Kidney (tissue), 14 donors: ENCODE data around the gene KRTAP10-3. TPM values are rescaled to one million over a fixed set of nuclear protein-coding genes. Genes with fewer than 3 reads are reported as not detected.
"Not testable (repeated sequence)": the region's sequence is repeated elsewhere in the genome, so short reads cannot be mapped to it uniquely, and the experiment has no call there.

Experiments
- DNase-seq, 5 donors: peaks; one replicate each; pipeline ENCODE4 v3.0.0-alpha.2; 2013 to 2020
- FAIRE-seq: peaks from 2 replicates; lab custom pipeline; 2012; peaks lifted over from hg19 to GRCh38; lab: Jason Lieb, UNC
- H3K27ac ChIP-seq, 2 donors: one replicate each; pipeline ENCODE4 v1.7.0; 2013; ENCODE audit warnings: low read depth in 2 of 2, low read length in 2 of 2, inconsistent platforms in 1 of 2
- H3K27me3 ChIP-seq: one replicate; pipeline ENCODE4 v1.7.1; 2013; ENCODE audit warnings: low read length, inconsistent platforms; ENCODE audit not compliant: control insufficient read depth, insufficient read depth
- H3K36me3 ChIP-seq, 3 donors: one replicate each; pipeline versions ENCODE4 v1.7.0 to v1.7.1; 2013; ENCODE audit warnings: low read length in 3 of 3, control low read depth in 1 of 3, inconsistent platforms in 1 of 3; ENCODE audit not compliant: insufficient read depth in 3 of 3, control insufficient read depth in 2 of 3
- H3K4me1 ChIP-seq, 3 donors: one replicate each; pipeline versions ENCODE4 v1.7.0 to v1.7.1; 2013; ENCODE audit warnings: low read length in 3 of 3, inconsistent platforms in 1 of 3, low read depth in 1 of 3; ENCODE audit not compliant: control insufficient read depth in 2 of 3, insufficient read depth in 2 of 3
- H3K4me3 ChIP-seq, 3 donors: one replicate each; pipeline versions ENCODE4 v1.7.0 to v1.8.1; 2013; ENCODE audit warnings: low read length in 3 of 3, control low read depth in 1 of 3, inconsistent platforms in 1 of 3
- H3K9ac ChIP-seq, 3 donors: one replicate each; pipeline versions ENCODE4 v1.7.0 to v1.7.1; 2013; ENCODE audit warnings: low read length in 3 of 3, control low read depth in 1 of 3, inconsistent platforms in 1 of 3
- H3K9me3 ChIP-seq, 3 donors: one replicate each; pipeline versions ENCODE4 v1.7.0 to v1.7.1; 2013; ENCODE audit warnings: low read length in 3 of 3, control low read depth in 1 of 3, inconsistent platforms in 1 of 3; ENCODE audit not compliant: control insufficient read depth in 2 of 3, insufficient read depth in 1 of 3
- CTCF ChIP-seq: IDR thresholded peaks from 3 replicates; pipeline ENCODE4 v1.5.1; 2012; ENCODE audit warnings: mild to moderate bottlenecking, moderate library complexity, borderline replicate concordance; ENCODE audit not compliant: insufficient read depth; ENCODE audit errors: extremely low read depth
- intact Hi-C: fragments of 100-400 bp; cut with DNase I; formaldehyde crosslinking; loops from one replicate; pipeline ENCODE4 v1.11.1; 2022
- polyA plus RNA-seq: library from polyadenylated mRNA; stranded (reverse); fragments of 350-450 nt; fragmentation: Illumina TruSeq; extraction: RNeasy Lipid Tissue Mini Kit (QIAGEN cat#74804); gene quantifications from one replicate; pipeline ENCODE4 v1.2.3, GENCODE V29; 2014; ENCODE audit warnings: low read depth, low replicate concordance; ENCODE audit not compliant: insufficient read depth
- total RNA-seq: library from RNA; stranded (reverse); fragmentation: NEBNext Ultra II Directional; extraction: Animal tissue kit (Norgen Biotek cat#: 25700); gene quantifications from one replicate; pipeline ENCODE4 v1.2.1, GENCODE V29; 2021
- donor health status: control.
- donor health status: control.
- donor health status: control.
- donor health status: control.
- donor health status: control.
- donor health status: DM: yes; HTN: yes; CAD: no.
- donor health status: Normal renal cell carcinoma (clear cell type).

The KRTAP10-3 gene
- total and polyA plus RNA-seq, 2 donors from 2014 or later = not detected

DNA sequence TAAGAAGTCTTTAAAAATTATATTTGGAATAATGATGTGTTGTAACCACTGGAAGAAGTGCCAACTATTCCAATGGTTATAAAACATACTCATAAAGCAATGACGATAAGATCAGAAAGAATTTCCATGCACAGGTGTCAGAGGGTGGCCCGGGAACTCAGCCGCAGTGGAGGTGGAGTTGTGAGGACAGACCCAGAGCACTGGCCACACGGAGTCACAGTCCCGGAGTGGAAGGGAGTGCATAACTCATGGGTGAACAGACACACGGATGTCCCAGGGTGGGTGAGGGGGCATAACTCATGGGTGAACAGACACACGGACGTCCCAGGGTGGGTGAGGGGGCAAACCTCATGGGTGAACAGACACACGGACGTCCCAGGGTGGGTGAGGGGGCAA is 17.4 kb upstream of the KRTAP10-3 start:
- no peaks in the 10 kb centered on the region for H3K27me3 ChIP-seq
- no peak overlapping the region for H3K27ac ChIP-seq
- TF ChIP-seq CTCF = no peak
- peaks cover 0 to 10% (median 4%) of the 10 kb centered on the region in 3 donors for H3K9me3 ChIP-seq
- FAIRE-seq (no peak), DNase-seq (no peak)
- no peaks in the 10 kb centered on the region for H3K36me3 ChIP-seq
- no peak overlapping the region for H3K9ac ChIP-seq
- no peaks in the 10 kb centered on the region for H3K4me1 ChIP-seq
- no peak overlapping the region for H3K4me3 ChIP-seq
- intact Hi-C loops = no loop called here

- DNase-seq (no peak), FAIRE-seq (no peak)
- intact Hi-C loops = no loop called here
- no peak overlapping the region for H3K27ac ChIP-seq
- no peaks in the 10 kb centered on the region for H3K36me3 ChIP-seq
- no peak overlapping the region for H3K4me3 ChIP-seq
- no peaks in the 10 kb centered on the region for H3K27me3 ChIP-seq
- no peak overlapping the region for H3K9ac ChIP-seq
- no peak for TF ChIP-seq CTCF
- H3K9me3 ChIP-seq = peaks cover 0 to 10% (median 2%) of the 10 kb centered on the region in 3 donors
- H3K4me1 ChIP-seq = no peaks in the 10 kb centered on the region
Measured at GRCh38 chr21:44575307-44576024, 16.9 kb upstream of the KRTAP10-3 start.

- FAIRE-seq (no peak), DNase-seq (peak in 4 of 5 donors; percentile 49 to 63 (median 54))
- Histone ChIP-seq H3K4me1 (no peaks in the 10 kb centered on the region), H3K27ac (no peak overlapping the region), H3K4me3 (no peak overlapping the region), H3K36me3 (no peaks in the 10 kb centered on the region), H3K9ac (no peak overlapping the region), H3K27me3 (no peaks in the 10 kb centered on the region), H3K9me3 (peaks cover 0 to 10% (median 2%) of the 10 kb centered on the region in 3 donors)
- TF ChIP-seq CTCF = no peak
- intact Hi-C loops = no loop called here
Measured at GRCh38 chr21:44574457-44575306, 16.1 kb upstream of the KRTAP10-3 start.

GRCh38 chr21:44573630-44574456 is 15.2 kb upstream of the KRTAP10-3 start, which contains the start of gene KRTAP10-4:
Gene KRTAP10-4, plus strand, starts transcription at chr21:44573729. Its CDS starts 30 bp downstream, at chr21:44573759.
- H3K27ac ChIP-seq, FAIRE-seq, H3K4me3 ChIP-seq, H3K36me3 ChIP-seq, H3K9ac ChIP-seq, H3K4me1 ChIP-seq, intact Hi-C loops, H3K27me3 ChIP-seq, H3K9me3 ChIP-seq: not testable (repeated sequence)
- peak in 1 of 5 donors; percentile 68 for DNase-seq
